ENCODE data around the gene PHLDB2.

- no peak for TF ChIP-seq ZNF598 (CRISPR knock-in tag; IDR thresholded peaks at IDR 0.05; ENCODE audit: borderline replicate concordance)
- no peak for TF ChIP-seq FOXK2 (IDR thresholded peaks at IDR 0.05)
- TF ChIP-seq ZNF446 (CRISPR knock-in tag; IDR thresholded peaks at IDR 0.05), result no peak
Observed at GRCh38 chr3:111956995-111957734, 98.1 kb downstream of the PHLDB2 start.
